ENCODE results near the gene CIB1.

DNA sequence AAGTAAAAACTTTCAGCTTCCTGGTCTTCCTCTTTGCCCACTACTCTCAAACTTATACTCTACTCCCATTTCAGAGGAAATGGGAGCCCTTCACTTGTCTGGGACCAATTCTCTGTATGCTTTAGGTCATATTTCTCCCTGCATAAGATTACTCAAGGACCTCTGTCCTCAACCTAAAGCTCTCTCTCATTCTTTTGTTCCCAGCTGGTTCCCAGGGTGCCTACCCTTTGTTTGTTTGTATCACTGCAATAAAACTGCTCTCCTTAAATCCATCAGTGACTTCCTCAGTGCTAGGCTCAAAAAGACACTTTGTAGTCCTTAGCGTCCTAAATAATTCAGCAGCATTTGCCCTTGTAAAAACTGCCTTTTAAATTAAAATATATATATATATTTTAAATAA lies 34.7 kb upstream of the CIB1 start:
- TF ChIP-seq, protein P1, sequence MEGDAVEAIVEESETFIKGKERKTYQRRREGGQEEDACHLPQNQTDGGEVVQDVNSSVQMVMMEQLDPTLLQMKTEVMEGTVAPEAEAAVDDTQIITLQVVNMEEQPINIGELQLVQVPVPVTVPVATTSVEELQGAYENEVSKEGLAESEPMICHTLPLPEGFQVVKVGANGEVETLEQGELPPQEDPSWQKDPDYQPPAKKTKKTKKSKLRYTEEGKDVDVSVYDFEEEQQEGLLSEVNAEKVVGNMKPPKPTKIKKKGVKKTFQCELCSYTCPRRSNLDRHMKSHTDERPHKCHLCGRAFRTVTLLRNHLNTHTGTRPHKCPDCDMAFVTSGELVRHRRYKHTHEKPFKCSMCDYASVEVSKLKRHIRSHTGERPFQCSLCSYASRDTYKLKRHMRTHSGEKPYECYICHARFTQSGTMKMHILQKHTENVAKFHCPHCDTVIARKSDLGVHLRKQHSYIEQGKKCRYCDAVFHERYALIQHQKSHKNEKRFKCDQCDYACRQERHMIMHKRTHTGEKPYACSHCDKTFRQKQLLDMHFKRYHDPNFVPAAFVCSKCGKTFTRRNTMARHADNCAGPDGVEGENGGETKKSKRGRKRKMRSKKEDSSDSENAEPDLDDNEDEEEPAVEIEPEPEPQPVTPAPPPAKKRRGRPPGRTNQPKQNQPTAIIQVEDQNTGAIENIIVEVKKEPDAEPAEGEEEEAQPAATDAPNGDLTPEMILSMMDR (IDR thresholded peaks at IDR 0.05), result no peak
- TF ChIP-seq POLR2AphosphoS5 (IDR thresholded peaks at IDR 0.05) (no peak), POLR2A (IDR thresholded peaks at IDR 0.05) (no peak)

Measured in breast epithelium (tissue), 3 donors.